GM18858 (cell line): Measurements from ENCODE around the gene THOC7.

Source experiments
- ATAC-seq: cut with Tn5 transposase; IDR thresholded peaks from one replicate; pipeline ENCODE4 v1.9.1; 2021; ENCODE audit not compliant: unreplicated experiment

The THOC7 gene

GRCh38 chr3:63863150-63864007, at the start of gene THOC7, which contains the start of gene ATXN7:
Gene THOC7 (minus strand): TSS chr3:63863805. CDS start chr3:63863790, 15 bp downstream.
Gene ATXN7 (plus strand): TSS chr3:63863867. CDS start chr3:63912599, 48,732 bp downstream.
- ATAC-seq, result peak; percentile 59

GRCh38 chr3:63912768-63913588, 49.4 kb upstream of the THOC7 start:
- no peak for ATAC-seq

- ATAC-seq, result peak; percentile 69
Observed at GRCh38 chr3:63911873-63912767, 48.5 kb upstream of the THOC7 start, which contains the start of gene SCAANT1. Gene SCAANT1 (minus strand): TSS chr3:63912383.

GRCh38 chr3:63911509-63911872, 47.9 kb upstream of the THOC7 start:
- peak; percentile 12 for ATAC-seq

- no peak for ATAC-seq
Observed at GRCh38 chr3:63910891-63911290, 47.3 kb upstream of the THOC7 start.

- ATAC-seq, result no peak
Observed at GRCh38 chr3:63910001-63910400, 46.4 kb upstream of the THOC7 start.

- no peak for ATAC-seq
Observed at GRCh38 chr3:63909431-63909830, 45.8 kb upstream of the THOC7 start.

- no peak for ATAC-seq
Observed at GRCh38 chr3:63908776-63909175, 45.2 kb upstream of the THOC7 start.

GRCh38 chr3:63908081-63908736, 44.6 kb upstream of the THOC7 start:
- no peak for ATAC-seq

- no peak for ATAC-seq
Observed at GRCh38 chr3:63905731-63906620, 42.4 kb upstream of the THOC7 start.

- no peak for ATAC-seq
Observed at GRCh38 chr3:63900459-63900858, 36.9 kb upstream of the THOC7 start.

GRCh38 chr3:63900010-63900409, 36.4 kb upstream of the THOC7 start:
- no peak for ATAC-seq

GRCh38 chr3:63896332-63897030, 32.9 kb upstream of the THOC7 start:
- peak; percentile 75 for ATAC-seq

- ATAC-seq, result no peak
Observed at GRCh38 chr3:63895422-63896189, 32.0 kb upstream of the THOC7 start.

GRCh38 chr3:63892773-63893352, 29.3 kb upstream of the THOC7 start:
- ATAC-seq, result no peak

- ATAC-seq, result no peak
Observed at GRCh38 chr3:63891518-63891917, 27.9 kb upstream of the THOC7 start.

GRCh38 chr3:63886858-63887257, 23.3 kb upstream of the THOC7 start:
- ATAC-seq, result no peak

GRCh38 chr3:63880653-63881052, 17.0 kb upstream of the THOC7 start:
- ATAC-seq, result no peak
